Left lung (tissue), 10 donors: Measurements from ENCODE around the gene INPP5A. TPM values are rescaled to one million over a fixed set of nuclear protein-coding genes. Genes with fewer than 3 reads are reported as not detected.

ENCODE experiments used
- ATAC-seq: fragments of 200-7000 bp; cut with Tn5 transposase; one replicate; pipeline ENCODE4 v1.9.1; 2020; ENCODE audit warnings: moderate library complexity
- DNase-seq, 4 donors: peaks; one replicate each; pipeline ENCODE4 v3.0.0-alpha.2; 2013 to 2020
- H3K27ac ChIP-seq, 2 donors: fragments of 200-600 bp; sonication (generic) in 1 of 2; one replicate each; pipeline versions ENCODE4 v1.5.0 to v1.8.0; 2020 to 2021
- H3K27me3 ChIP-seq, 2 donors: fragments of 200-600 bp; sonication (generic) in 1 of 2; one replicate each; pipeline versions ENCODE4 v1.5.0 to v1.8.0; 2020 to 2021
- H3K36me3 ChIP-seq, 2 donors: fragments of 200-600 bp; sonication (generic) in 1 of 2; one replicate each; pipeline versions ENCODE4 v1.5.0 to v1.8.0; 2020 to 2021
- H3K4me1 ChIP-seq, 2 donors: fragments of 200-600 bp; one replicate each; pipeline ENCODE4 v1.8.0; 2021
- H3K4me3 ChIP-seq, 2 donors: fragments of 200-600 bp; sonication (generic) in 1 of 2; one replicate each; pipeline versions ENCODE4 v1.5.0 to v1.8.0; 2020 to 2021; ENCODE audit warnings: mild to moderate bottlenecking in 1 of 2
- H3K9me3 ChIP-seq, 2 donors: fragments of 200-600 bp; sonication (generic) in 1 of 2; one replicate each; pipeline versions ENCODE4 v1.5.0 to v1.8.0; 2020 to 2021
- intact Hi-C, 2 donors: fragments of 100-400 bp; cut with DNase I; formaldehyde crosslinking; loops; one replicate each; pipeline versions ENCODE4 v1.11.2 to v1.14.2; 2022
- polyA plus RNA-seq, 6 donors: library from polyadenylated mRNA; unstranded; fragments of 120-200 nt; gene quantifications; one replicate each; pipeline ENCODE4 v1.2.1, GENCODE V29; 2013; ENCODE audit not compliant: insufficient read length in 6 of 6
- total RNA-seq, 2 donors: library from RNA; stranded (reverse); fragmentation: NEBNext Ultra II Directional; extraction: Animal tissue kit (Norgen Biotek cat#: 25700); gene quantifications; one replicate each; pipeline ENCODE4 v1.2.1, GENCODE V29; 2021
- TF ChIP-seq, protein P1 (sequence below), 2 donors: fragments of 200-600 bp; sonication (generic) in 1 of 2; IDR thresholded peaks; one replicate each; pipeline versions ENCODE4 v1.5.0 to v1.8.0; 2021; ENCODE audit warnings: antibody characterized with exemption in 2 of 2
- donor health status: DM: no; HTN: yes; CAD: no.
- donor health status: DM: no; HTN: no; CAD: no.

The INPP5A gene
- total and polyA plus RNA-seq, 8 donors: 32.0 to 44.0 (median 36.8) TPM

DNA sequence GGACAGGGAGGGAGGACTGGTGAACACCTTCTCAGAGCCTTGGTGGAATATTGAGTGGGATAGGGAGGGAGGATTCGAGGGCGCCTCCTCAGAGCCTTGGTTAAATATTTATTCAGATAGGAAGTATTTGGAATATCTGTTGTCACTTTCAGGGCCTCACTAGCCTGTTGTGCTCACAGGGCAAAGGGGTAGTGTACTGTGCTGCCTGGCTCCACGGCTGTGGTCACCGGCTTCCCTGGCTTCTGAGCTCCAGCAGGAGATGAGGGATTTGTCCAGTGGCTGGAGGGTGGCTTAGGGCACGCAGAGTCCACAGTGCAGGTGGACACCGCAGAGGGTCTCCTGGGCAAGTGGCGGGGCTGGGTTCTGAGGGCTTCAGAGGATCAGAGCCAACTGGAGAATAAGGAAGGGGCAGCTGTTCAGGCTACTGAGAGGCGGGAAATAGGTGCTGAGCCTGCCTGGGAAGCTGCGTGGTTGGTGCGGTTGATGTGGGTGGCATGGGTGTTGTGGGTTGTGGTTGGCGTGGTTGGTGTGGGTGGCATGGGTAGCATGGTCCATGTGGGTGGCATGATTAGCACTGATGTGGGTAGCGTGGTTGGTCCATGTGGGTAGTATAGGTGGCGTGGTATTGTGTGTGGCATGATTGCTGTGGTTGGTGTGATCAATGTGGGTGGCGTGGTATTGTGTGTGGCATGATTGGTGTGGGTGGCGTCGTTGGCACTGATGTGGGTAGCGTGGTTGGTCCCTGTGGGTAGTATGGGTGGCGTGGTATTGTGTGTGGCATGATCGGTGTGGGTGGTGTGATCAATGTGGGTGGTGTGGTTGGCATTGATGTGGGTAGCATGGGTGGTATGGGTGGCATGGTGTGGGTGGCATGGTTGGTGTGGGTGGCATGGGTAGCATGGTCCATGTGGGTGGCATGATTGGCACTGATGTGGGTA, 16.7 kb downstream of the INPP5A start:
- H3K4me3 ChIP-seq: no peak overlapping the region
- peaks cover 0 to 52% of the 10 kb centered on the region in 2 donors for H3K4me1 ChIP-seq
- intact Hi-C loops: no loop called here

DNA sequence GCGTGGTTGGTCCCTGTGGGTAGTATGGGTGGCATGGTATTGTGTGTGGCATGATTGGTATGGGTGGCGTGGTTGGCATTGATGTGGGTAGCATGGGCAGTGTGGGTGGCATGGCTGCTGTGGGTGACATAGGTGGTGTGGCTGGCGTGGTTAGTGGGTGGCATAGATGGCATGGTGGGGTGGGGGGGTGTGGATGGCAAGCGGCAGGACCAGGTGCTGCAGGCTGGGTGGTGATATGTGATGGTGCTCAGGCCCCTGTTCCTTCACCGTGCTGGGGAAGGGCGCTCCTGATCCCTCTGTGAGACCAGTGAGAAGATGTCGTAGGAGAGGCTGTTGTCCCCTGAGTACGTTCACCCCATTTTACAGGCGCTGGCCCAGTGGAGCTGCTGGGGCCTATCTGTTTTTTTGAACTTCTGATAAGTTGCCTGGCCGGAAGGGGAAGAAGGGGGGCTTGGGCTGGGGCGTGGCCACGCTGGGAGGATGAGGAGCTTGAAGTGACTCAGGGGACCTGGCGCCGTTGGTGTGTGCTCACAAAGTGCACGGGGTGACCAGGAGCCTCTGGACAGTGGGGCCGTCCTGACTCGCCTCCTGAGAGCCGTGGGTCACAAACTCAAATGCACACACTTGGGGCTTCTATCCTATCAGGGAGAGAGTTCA, 17.5 kb downstream of the INPP5A start:
- peak overlapping the region in 1 of 2 donors; percentile 74 for H3K27ac ChIP-seq
- peak in 2 of 4 donors; percentile 63 to 91 for DNase-seq
- no peak overlapping the region for H3K4me3 ChIP-seq
- no peaks in the 10 kb centered on the region for H3K27me3 ChIP-seq
- peaks cover 0 to 55% of the 10 kb centered on the region in 2 donors for H3K4me1 ChIP-seq
- peak; percentile 54 for ATAC-seq
- H3K9me3 ChIP-seq: no peaks in the 10 kb centered on the region
- intact Hi-C loops: no loop called here
- TF ChIP-seq, protein P1, sequence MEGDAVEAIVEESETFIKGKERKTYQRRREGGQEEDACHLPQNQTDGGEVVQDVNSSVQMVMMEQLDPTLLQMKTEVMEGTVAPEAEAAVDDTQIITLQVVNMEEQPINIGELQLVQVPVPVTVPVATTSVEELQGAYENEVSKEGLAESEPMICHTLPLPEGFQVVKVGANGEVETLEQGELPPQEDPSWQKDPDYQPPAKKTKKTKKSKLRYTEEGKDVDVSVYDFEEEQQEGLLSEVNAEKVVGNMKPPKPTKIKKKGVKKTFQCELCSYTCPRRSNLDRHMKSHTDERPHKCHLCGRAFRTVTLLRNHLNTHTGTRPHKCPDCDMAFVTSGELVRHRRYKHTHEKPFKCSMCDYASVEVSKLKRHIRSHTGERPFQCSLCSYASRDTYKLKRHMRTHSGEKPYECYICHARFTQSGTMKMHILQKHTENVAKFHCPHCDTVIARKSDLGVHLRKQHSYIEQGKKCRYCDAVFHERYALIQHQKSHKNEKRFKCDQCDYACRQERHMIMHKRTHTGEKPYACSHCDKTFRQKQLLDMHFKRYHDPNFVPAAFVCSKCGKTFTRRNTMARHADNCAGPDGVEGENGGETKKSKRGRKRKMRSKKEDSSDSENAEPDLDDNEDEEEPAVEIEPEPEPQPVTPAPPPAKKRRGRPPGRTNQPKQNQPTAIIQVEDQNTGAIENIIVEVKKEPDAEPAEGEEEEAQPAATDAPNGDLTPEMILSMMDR (IDR thresholded peaks at IDR 0.05): no peak
- no peaks in the 10 kb centered on the region for H3K36me3 ChIP-seq

More for the DNA sequence above, 16.7 kb downstream of the INPP5A start:
- ATAC-seq: no peak
- Histone ChIP-seq H3K27me3 (no peaks in the 10 kb centered on the region), H3K36me3 (no peaks in the 10 kb centered on the region), H3K9me3 (no peaks in the 10 kb centered on the region), H3K27ac (no peak overlapping the region)
- TF ChIP-seq, protein P1 (IDR thresholded peaks at IDR 0.05): no peak
- no peak for DNase-seq

DNA sequence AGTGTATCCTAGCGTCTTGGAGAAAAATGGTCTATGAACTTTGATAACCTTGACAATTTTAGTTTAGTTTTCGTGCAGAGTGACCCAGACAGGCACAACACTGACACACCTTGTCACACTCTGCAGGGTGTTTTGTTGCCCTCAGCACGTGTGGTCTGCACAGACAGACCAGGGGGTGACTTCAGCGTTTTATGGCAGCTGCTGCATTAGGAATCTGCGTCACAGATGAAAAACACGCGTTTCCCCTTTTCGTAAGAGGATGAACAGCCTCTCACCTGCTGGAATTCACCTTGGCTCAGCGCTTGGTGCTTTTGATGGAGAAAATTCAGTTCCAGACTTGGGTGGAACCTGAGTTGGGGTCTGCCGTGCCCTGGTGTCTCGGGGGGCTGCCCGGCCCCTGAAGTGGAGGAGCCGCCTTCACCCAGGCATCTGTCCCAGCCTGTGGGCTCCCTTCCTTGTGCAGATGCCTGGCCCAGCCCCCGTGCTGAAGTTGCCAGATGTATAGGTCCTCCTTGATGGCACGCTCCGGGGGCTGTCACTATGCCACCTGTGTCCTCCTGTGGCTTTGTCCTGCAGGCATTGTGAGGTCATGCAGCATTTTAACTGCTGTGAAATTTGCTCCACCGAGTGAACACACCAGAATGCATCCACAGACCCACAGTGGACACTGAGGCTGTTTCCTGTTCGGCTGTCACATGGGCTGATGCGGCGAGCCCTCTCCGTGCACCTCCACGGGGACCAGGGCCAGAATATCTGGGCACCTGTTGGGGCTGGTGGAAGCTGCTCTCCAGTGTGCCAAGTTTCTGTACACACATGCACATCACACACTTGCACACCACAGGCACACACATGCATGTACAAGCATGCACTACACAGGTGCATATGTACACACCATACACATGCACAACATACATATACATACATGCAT, 18.3 kb downstream of the INPP5A start:
- no peaks in the 10 kb centered on the region for H3K27me3 ChIP-seq
- H3K4me1 ChIP-seq: peaks cover 2 to 55% of the 10 kb centered on the region in 2 donors
- peak in 1 of 4 donors; percentile 74 for DNase-seq
- peak overlapping the region in 1 of 2 donors; percentile 74 for H3K27ac ChIP-seq
- no peaks in the 10 kb centered on the region for H3K36me3 ChIP-seq
- intact Hi-C loops: no loop called here
- H3K9me3 ChIP-seq: no peaks in the 10 kb centered on the region
- no peak overlapping the region for H3K4me3 ChIP-seq
- TF ChIP-seq, protein P1 (IDR thresholded peaks at IDR 0.05): no peak
- ATAC-seq: no peak

DNA sequence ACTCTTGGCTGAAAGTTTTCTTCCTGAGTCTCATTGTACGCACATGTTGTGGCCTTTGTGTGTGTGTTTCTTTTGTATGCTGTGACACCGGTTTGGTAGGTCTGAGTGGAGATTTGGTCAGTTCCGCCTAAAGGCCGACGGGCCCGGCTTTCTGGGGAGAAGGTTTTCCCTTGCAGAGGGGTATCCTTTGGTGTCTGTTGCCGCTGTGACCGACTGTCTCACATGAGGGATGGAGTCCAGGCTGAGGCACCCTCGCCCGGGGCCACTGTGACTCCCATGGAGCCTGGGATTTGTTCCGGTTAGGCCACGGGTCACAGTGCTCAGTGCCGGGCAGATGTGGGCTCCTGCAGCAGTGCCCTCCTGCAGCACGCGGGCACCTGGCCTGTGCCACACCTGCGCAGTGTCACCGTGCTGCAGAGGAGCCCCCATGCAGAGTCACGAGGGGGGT, 19.4 kb downstream of the INPP5A start:
- H3K27me3 ChIP-seq: no peaks in the 10 kb centered on the region
- intact Hi-C loops: no loop called here
- no peak overlapping the region for H3K4me3 ChIP-seq
- peaks cover 2 to 45% of the 10 kb centered on the region in 2 donors for H3K4me1 ChIP-seq
- no peak overlapping the region for H3K27ac ChIP-seq
- peak in 1 of 4 donors; percentile 31 for DNase-seq
- no peaks in the 10 kb centered on the region for H3K36me3 ChIP-seq
- ATAC-seq: no peak
- TF ChIP-seq, protein P1 (IDR thresholded peaks at IDR 0.05): no peak
- no peaks in the 10 kb centered on the region for H3K9me3 ChIP-seq
